SK-N-SH (cell line): ENCODE results near the gene PCDHGC4. TPM values are rescaled to one million over a fixed set of nuclear protein-coding genes. Genes with fewer than 3 reads are reported as not detected.

Experiments used
- CTCF ChIA-PET: fragments of 300-600, 350-600 bp; formaldehyde crosslinking; extraction: SDS; loops from one replicate; lab custom pipeline; 2021; lab: Yijun Ruan, JAX
- POLR2A ChIA-PET: fragments of 350-600 bp; sonication (Branson Sonifier 250); formaldehyde crosslinking; extraction: SDS; loops from one replicate; lab custom pipeline; 2020; ENCODE audit warnings: antibody characterized with exemption, inconsistent platforms; lab: Yijun Ruan, JAX
- DNase-seq: peaks from one replicate; pipeline ENCODE4 v3.0.0; 2012
- H2AFZ ChIP-seq: fragments of 200-600 bp; sonication (generic); 2 replicates; pipeline ENCODE4 v1.8.1; 2016; ENCODE audit warnings: antibody characterized with exemption, mild to moderate bottlenecking, low read depth
- H3F3A ChIP-seq: fragments of 200-600 bp; sonication (generic); replicated peaks from 2 replicates; pipeline ENCODE3; 2016; ENCODE audit warnings: antibody characterized with exemption, mild to moderate bottlenecking; ENCODE audit not compliant: insufficient read depth
- H3K27ac ChIP-seq, 2 experiments: fragments of 200-500 bp in 1 of 2; fragments of 200-600 bp in 1 of 2; sonication (Bioruptor generic) in 1 of 2; sonication (generic), shearing (Covaris generic) in 1 of 2; 2 replicates each; pipeline versions ENCODE4 v1.5.1 to v1.6.1; 2014 to 2016; ENCODE audit warnings: low read depth in 2 of 2, inconsistent platforms in 1 of 2, low read length in 1 of 2, mild to moderate bottlenecking in 1 of 2, mixed read lengths in 1 of 2
- H3K27me3 ChIP-seq: fragments of 200-600 bp; sonication (generic), shearing (Covaris generic); 2 replicates; pipeline ENCODE4 v1.6.1; 2016; ENCODE audit warnings: mixed run types; ENCODE audit not compliant: insufficient read depth
- H3K36me3 ChIP-seq, 2 experiments: fragments of 200-500 bp in 1 of 2; fragments of 200-600 bp in 1 of 2; sonication (Bioruptor generic) in 1 of 2; sonication (generic) in 1 of 2; replicated peaks in 1 of 2; 2 replicates each; pipeline versions ENCODE3 to v1.5.1; 2014 to 2016; ENCODE audit warnings: low read length in 1 of 2, mild to moderate bottlenecking in 1 of 2; ENCODE audit not compliant: insufficient read depth in 2 of 2, control insufficient read depth in 1 of 2
- H3K4me1 ChIP-seq, 2 experiments: fragments of 200-500 bp in 1 of 2; fragments of 200-600 bp in 1 of 2; sonication (Bioruptor generic) in 1 of 2; sonication (generic), shearing (Covaris generic) in 1 of 2; 2 replicates each; pipeline versions ENCODE4 v1.5.1 to v1.6.1; 2014 to 2016; ENCODE audit warnings: low read depth in 1 of 2, low read length in 1 of 2, mixed run types in 1 of 2; ENCODE audit not compliant: insufficient read depth in 2 of 2, control insufficient read depth in 1 of 2
- H3K4me2 ChIP-seq: fragments of 200-600 bp; sonication (generic), shearing (Covaris generic); 2 replicates; pipeline ENCODE4 v1.6.1; 2017; ENCODE audit warnings: mixed run types
- H3K4me3 ChIP-seq, 2 experiments: fragments of 200-500 bp in 1 of 2; fragments of 200-600 bp in 1 of 2; sonication (Bioruptor generic) in 1 of 2; sonication (generic), shearing (Covaris generic) in 1 of 2; 2 replicates each; pipeline versions ENCODE4 v1.5.1 to v1.8.1; 2014 to 2016; ENCODE audit warnings: low read depth in 2 of 2, inconsistent platforms in 1 of 2, low read length in 1 of 2, mild to moderate bottlenecking in 1 of 2, mixed read lengths in 1 of 2, moderate library complexity in 1 of 2
- H3K79me2 ChIP-seq: fragments of 200-600 bp; sonication (generic); 2 replicates; pipeline ENCODE4 v1.8.1; 2017; ENCODE audit warnings: mild to moderate bottlenecking; ENCODE audit not compliant: insufficient read depth
- H3K9ac ChIP-seq: fragments of 200-600 bp; sonication (generic); 2 replicates; pipeline ENCODE4 v1.6.1; 2017; ENCODE audit warnings: mixed run types
- H3K9me2 ChIP-seq: fragments of 200-600 bp; sonication (generic); 2 replicates; pipeline ENCODE4 v1.6.1; 2017; ENCODE audit warnings: mixed run types
- H3K9me3 ChIP-seq: fragments of 200-600 bp; sonication (generic); 2 replicates; pipeline ENCODE4 v1.6.1; 2017; ENCODE audit warnings: mixed run types, mild to moderate bottlenecking, moderate library complexity
- H4K20me1 ChIP-seq: fragments of 200-600 bp; sonication (generic); 2 replicates; pipeline ENCODE4 v1.6.1; 2017; ENCODE audit warnings: mild to moderate bottlenecking, mixed run types; ENCODE audit not compliant: insufficient read depth
- CHD2 ChIP-seq: fragments of 150-350 bp; IDR thresholded peaks from 2 replicates; pipeline ENCODE4 v1.6.1; 2018; ENCODE audit warnings: low read length; ENCODE audit not compliant: partially characterized antibody
- CTCF ChIP-seq: fragments of 200-600 bp; sonication (generic); IDR thresholded peaks from 2 replicates; pipeline ENCODE4 v1.6.1; 2017; ENCODE audit warnings: antibody characterized with exemption, mild to moderate bottlenecking, moderate library complexity
- ELF1 ChIP-seq: IDR thresholded peaks from 2 replicates; pipeline ENCODE4 v1.4.0; 2012
- EZH2phosphoT487 ChIP-seq: fragments of 200-600 bp; sonication (generic); IDR thresholded peaks from 2 replicates; pipeline ENCODE4 v1.6.1; 2017; ENCODE audit warnings: low read depth, mixed run types, mild to moderate bottlenecking, antibody characterized with exemption, moderate library complexity, borderline replicate concordance
- FOSL2 ChIP-seq: IDR thresholded peaks from 2 replicates; pipeline ENCODE4 v1.4.0; 2012; ENCODE audit warnings: low read depth, mild to moderate bottlenecking, moderate library complexity, borderline replicate concordance
- FOXJ3 ChIP-seq: sonication (generic); formaldehyde crosslinking; IDR thresholded peaks from 2 replicates; pipeline ENCODE4 v1.5.1; 2020; ENCODE audit warnings: mild to moderate bottlenecking, missing genetic modification reagents
- JUND ChIP-seq: IDR thresholded peaks from 2 replicates; pipeline ENCODE4 v1.4.0; 2012
- MAX ChIP-seq: IDR thresholded peaks from 2 replicates; pipeline ENCODE4 v1.4.0; 2012; ENCODE audit warnings: low read depth
- MEF2A ChIP-seq: IDR thresholded peaks from 2 replicates; pipeline ENCODE4 v1.4.0; 2012; ENCODE audit warnings: low read depth, borderline replicate concordance
- MXI1 ChIP-seq: IDR thresholded peaks from 2 replicates; pipeline ENCODE4 v1.6.1; 2012; ENCODE audit warnings: mild to moderate bottlenecking, low read depth, low read length, improper control_type of control experiment
- RCOR1 ChIP-seq: fragments of 150-350 bp; IDR thresholded peaks from 2 replicates; pipeline ENCODE4 v1.6.1; 2017; ENCODE audit warnings: antibody characterized with exemption, low read length
- REST ChIP-seq: IDR thresholded peaks from 2 replicates; pipeline ENCODE4 v1.6.1; 2012; ENCODE audit warnings: mild to moderate bottlenecking, low read depth, low read length, moderate library complexity
- RFX5 ChIP-seq: IDR thresholded peaks from 2 replicates; pipeline ENCODE4 v1.6.1; 2012; ENCODE audit warnings: mild to moderate bottlenecking, improper control_type of control experiment, low read length
- SIN3A ChIP-seq: IDR thresholded peaks from 2 replicates; pipeline ENCODE4 v1.6.1; 2012; ENCODE audit warnings: low read depth, mild to moderate bottlenecking, low read length, moderate library complexity, borderline replicate concordance
- SMC3 ChIP-seq: IDR thresholded peaks from 2 replicates; pipeline ENCODE4 v1.6.1; 2012; ENCODE audit warnings: low read depth, low read length, improper control_type of control experiment
- TAF1 ChIP-seq: IDR thresholded peaks from 2 replicates; pipeline ENCODE4 v1.6.1; 2012; ENCODE audit warnings: low read depth, mild to moderate bottlenecking, low read length, moderate library complexity, borderline replicate concordance
- TCF12 ChIP-seq: IDR thresholded peaks from 2 replicates; pipeline ENCODE4 v1.4.0; 2012
- TEAD4 ChIP-seq: IDR thresholded peaks from 2 replicates; pipeline ENCODE4 v1.4.0; 2012; ENCODE audit warnings: mild to moderate bottlenecking, borderline replicate concordance; ENCODE audit not compliant: insufficient read depth
- YY1 ChIP-seq: IDR thresholded peaks from 2 replicates; pipeline ENCODE4 v1.4.0; 2012; ENCODE audit warnings: low read depth, mild to moderate bottlenecking
- ZBTB33 ChIP-seq: IDR thresholded peaks from 2 replicates; pipeline ENCODE4 v1.4.0; 2012; ENCODE audit warnings: low read depth, borderline replicate concordance
- WGBS: methylation state at CpG from one replicate; pipeline ENCODE4 v1.1.6; 2017; ENCODE audit warnings: low lambda C conversion rate; 5-methylcytosine and 5-hydroxymethylcytosine counted together
- polyA plus RNA-seq, 3 experiments: library from polyadenylated mRNA; depleted of rRNA; stranded (reverse); fragments of >200 nt; gene quantifications; 2 replicates each; pipeline ENCODE4 v1.2.3, GENCODE V29; 2012

PCDHGC4 gene
- polyA plus RNA-seq, 1 of the 3 experiments (the other 2 are of a cell fraction) = 0.53 TPM

DNA sequence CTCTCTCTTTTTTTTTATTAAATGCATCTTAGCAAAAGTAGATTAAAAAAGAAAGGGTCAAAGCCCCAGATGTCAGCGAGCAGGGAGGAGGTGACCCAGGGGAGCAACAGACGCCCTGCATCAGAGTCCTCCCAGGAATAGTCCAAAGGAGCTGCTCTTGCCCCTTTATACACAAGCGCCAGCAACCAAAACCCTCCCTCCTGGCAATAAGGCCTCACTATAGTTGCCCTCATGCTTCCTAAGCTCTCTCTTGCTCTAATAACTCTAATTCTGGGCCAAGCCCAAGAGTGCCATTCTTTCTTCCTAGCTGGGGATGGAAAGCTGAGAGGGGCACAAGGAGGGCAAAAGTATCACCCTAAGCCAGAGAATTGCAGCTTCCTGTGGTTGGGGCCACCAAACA is 30.3 kb downstream of the PCDHGC4 start:
- Histone ChIP-seq H3K27me3 (no peaks in the 10 kb centered on the region), H2AFZ (no peak overlapping the region), H3K9ac (peak overlapping the region; percentile 80; the same call in 1 of the 2 replicates), H3K4me3 (no peak overlapping the region), H3K4me1 (peaks cover 65 to 71% of the 10 kb centered on the region in 2 experiments), H3K9me3 (no peaks in the 10 kb centered on the region), H3K4me2 (peak overlapping the region; percentile 81; the same call in 1 of the 2 replicates), H3K27ac (peak overlapping the region; percentile 99 to 100), H3K79me2 (peaks cover 11% of the 10 kb centered on the region; the same call in 1 of the 2 replicates), H3K36me3 (peaks cover 39 to 46% of the 10 kb centered on the region in 2 experiments), H4K20me1 (no peaks in the 10 kb centered on the region), H3F3A (peaks cover 42% of the 10 kb centered on the region), H3K9me2 (no peaks in the 10 kb centered on the region)
- no peak for DNase-seq
- WGBS = 92% methylated on average over 3 of the region's 3 CpGs
- ChIA-PET POLR2A (interaction anchor here (1.2 to 2.8 kb wide), 6 partner anchors 8 to 43 kb away, joined by 3 to 16 read pairs (median 6); partner anchors contain the start of genes PCDHGC3 and PCDHGC4), CTCF (interaction anchor here (0.6 to 10.1 kb wide), 13 partner anchors 9 to 306 kb away, joined by 3 to 113 read pairs (median 4); partner anchors contain the start of genes PCDHGA7, PCDHGB7, PCDHGC3 and PCDHGC4)
- TF ChIP-seq REST (no peak), TEAD4 (no peak), FOSL2 (no peak), RCOR1 (no peak), ZBTB33 (no peak), TAF1 (no peak), MAX (no peak), TCF12 (no peak), RFX5 (no peak), FOXJ3 (no peak), MXI1 (no peak), ELF1 (no peak), CTCF (no peak), MEF2A (no peak), SIN3A (no peak), YY1 (no peak), EZH2phosphoT487 (no peak), CHD2 (no peak), JUND (no peak), SMC3 (no peak)
